ENCODE results near the gene FGD6.
A peak's percentile ranks its signal among the peaks of the same experiment; 100 is the strongest.
"Not testable (repeated sequence)": the region's sequence is repeated elsewhere in the genome, so short reads cannot be mapped to it uniquely, and the experiment has no call there.

FGD6 gene

DNA sequence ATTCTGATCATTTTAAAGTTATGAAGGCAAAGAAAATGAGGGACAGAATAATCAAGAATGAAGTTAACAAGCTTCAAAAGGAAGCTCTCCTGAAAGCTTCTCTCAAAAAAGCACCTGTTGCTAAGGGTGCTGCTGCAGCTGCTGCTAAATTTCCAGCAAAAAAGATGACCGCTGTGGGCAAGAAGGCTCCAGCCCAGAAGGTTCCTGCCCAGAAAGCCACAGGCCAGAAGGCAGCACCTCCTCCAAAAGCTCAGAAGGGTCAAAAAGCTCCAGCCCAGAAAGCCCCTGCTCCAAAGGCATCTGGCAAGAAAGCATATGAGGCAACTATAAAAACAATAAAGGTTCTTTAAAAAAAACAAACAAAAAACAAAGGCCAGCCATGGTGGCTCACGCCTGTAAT lies 91.2 kb downstream of the FGD6 start:
- no peak for DNase-seq (ENCODE audit: low read depth in 3 of 3)

- DNase-seq (ENCODE audit: low read depth in 3 of 3), result no peak
Observed at GRCh38 chr12:95124106-95124505, 93.2 kb downstream of the FGD6 start.

DNA sequence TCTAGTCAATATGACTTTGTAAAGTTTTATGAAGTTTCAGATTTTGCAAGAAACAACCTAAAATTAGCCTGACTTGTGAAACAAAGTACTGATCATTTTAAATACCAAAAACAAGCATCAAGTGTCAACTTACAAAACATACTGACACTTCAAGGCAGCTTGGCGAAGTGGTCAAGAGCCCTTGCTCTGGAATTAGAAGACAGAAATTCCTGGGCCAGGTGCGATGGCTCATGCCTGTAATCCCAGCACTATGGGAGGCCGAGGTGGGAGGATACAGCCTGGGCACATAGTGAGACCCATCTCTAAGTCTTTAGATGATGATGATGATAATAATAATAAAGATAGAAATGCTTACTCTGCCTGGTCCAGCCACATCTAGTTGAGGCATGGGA lies 98.5 kb downstream of the FGD6 start:
- DNase-seq (ENCODE audit: low read depth in 3 of 3), result no peak

GRCh38 chr12:95118138-95118787 lies 99.0 kb downstream of the FGD6 start:
- DNase-seq (ENCODE audit: low read depth in 3 of 3), result no peak

GRCh38 chr12:95117178-95117599 lies 100.1 kb downstream of the FGD6 start:
- peak in 2 of 3 experiments; percentile 10 to 53 for DNase-seq (ENCODE audit: low read depth in 3 of 3)

DNA sequence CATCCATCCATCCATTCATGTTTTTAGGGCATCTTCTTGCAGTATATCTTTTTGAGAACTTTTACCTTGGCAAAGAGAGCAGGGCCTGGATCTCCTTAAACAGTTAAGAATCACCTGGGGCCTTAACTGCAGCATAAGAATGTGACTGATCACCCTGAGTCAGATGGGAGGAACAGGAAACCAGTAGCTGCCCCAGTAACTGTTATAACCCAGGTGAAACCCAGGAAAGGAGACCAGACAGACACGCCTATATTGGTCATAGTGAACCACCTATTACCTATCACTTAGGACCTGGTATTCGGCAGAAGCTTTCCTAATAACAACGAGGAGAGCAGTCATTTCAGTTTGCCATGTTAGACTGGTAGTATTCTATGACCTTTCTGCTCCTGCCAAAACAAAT lies 100.5 kb downstream of the FGD6 start:
- no peak for DNase-seq (ENCODE audit: low read depth in 3 of 3)

- DNase-seq (ENCODE audit: low read depth in 3 of 3), result no peak
Observed at GRCh38 chr12:95116341-95116740, 100.9 kb downstream of the FGD6 start.

DNA sequence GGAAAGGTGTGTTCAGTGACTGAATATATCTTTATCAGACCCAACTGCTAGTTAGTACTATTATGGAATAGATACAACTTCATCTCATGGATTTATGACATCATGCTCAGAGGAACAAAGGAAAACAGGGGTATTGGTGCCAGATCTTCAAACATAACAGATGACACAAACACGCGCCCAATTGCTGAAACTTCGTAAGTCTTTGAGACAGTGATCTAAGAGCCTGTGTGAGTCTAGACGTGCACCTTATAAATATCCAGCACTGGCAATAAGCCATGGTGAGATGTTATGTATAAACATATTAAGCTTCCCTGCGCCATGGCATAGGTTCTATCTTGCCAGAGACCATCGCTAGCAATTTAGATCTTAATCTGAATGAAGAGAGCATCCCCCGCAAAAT lies 101.6 kb downstream of the FGD6 start:
- DNase-seq (ENCODE audit: low read depth in 3 of 3), result no peak

GRCh38 chr12:95114766-95115405 lies 102.4 kb downstream of the FGD6 start:
- DNase-seq (ENCODE audit: low read depth in 3 of 3), result no peak

DNA sequence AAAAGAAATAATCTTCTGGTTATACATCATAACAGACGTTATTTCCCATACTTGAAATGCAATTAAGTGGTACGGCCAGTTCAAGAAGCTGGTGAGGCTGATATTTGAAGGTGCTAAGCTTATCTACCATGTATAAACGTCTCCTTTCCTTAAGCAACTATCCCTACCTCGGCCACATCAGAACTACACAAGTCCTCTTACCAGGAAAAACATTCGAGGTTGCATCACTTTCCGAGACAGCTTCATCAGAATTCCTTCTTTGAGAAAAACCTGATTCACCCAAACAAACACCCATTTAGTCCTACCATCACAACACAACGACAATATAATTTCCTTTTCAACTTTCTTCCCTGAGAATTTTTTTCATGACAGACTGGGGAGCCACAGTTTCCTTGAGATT lies 109.9 kb downstream of the FGD6 start:
- no peak for DNase-seq (ENCODE audit: low read depth in 3 of 3)

DNA sequence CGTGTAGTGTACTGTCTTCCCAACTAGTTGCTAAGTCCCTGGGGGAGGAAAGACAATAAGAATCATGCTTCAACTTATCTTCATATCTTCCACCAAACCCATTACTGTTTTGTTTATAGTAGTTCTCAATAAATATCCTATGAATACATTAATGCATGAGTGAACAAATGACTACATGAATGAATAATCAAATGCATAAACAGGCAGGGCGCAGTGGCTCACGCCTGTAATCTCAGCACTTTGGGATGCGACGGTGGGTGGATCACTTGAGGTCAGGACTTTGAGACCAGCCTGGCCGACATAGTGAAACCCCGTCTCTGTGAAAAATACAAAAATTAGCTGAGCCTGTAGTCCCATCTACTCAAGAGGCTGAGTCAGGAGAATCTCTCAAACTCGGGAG lies 111.7 kb downstream of the FGD6 start:
- no peak for DNase-seq (ENCODE audit: low read depth in 3 of 3)

GRCh38 chr12:95104919-95105452 lies 112.3 kb downstream of the FGD6 start:
- no peak for DNase-seq (ENCODE audit: low read depth in 3 of 3)

- DNase-seq (ENCODE audit: low read depth in 3 of 3), result peak in 1 of 3 experiments; percentile 3
Observed at GRCh38 chr12:95102916-95103671, 114.2 kb downstream of the FGD6 start.

DNA sequence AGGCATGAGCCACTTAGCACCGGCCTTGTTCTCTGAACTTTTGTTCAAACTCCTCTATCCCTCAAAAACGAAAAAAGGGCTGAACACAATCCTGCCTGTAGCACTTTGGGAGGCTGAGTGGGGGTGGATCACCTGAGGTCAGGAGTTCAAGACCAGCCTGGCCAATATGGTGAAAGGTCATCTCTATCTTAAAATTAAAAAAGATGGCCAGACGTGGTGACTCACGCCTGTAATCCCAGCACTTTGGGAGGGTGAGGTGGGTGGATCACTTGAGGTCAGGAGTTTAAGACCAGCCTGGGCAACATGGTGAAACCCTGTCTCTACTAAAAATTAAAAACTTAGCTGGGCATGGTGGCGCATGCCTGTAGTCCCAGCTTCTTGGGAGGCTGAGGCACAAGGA lies 115.3 kb downstream of the FGD6 start:
- not testable (repeated sequence) for DNase-seq (ENCODE audit: low read depth in 3 of 3)

GRCh38 chr12:95100264-95101190 lies 116.7 kb downstream of the FGD6 start:
- DNase-seq (ENCODE audit: low read depth in 3 of 3), result no peak

DNA sequence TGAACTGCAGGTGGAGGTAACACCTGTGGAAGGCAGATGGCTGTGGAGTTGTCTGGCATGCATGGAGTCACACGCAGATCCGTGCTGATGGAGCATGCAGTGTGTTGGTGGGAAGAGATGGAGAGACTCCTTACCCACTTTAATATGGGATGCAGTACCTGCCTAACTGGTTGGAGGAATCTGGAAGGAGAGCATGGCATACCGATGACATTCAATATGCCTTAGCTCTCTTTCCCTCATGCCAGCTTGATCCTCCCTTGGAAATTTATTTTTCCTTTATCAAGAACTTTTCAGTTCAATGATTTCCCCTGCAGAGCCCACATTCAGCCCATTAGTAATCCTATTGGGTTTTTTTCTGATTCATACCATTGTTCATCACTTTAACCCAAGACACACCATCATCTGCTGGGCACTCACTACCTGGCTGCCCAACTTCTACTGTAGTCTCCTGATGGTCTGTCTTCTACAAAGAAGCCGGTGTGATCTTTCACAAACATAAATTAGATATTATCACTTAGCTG lies 117.9 kb downstream of the FGD6 start:
- no peak for DNase-seq (ENCODE audit: low read depth in 3 of 3)

- DNase-seq (ENCODE audit: low read depth in 3 of 3), result no peak
Observed at GRCh38 chr12:95096852-95097251, 120.4 kb downstream of the FGD6 start.

GRCh38 chr12:95096378-95096777 lies 120.9 kb downstream of the FGD6 start:
- DNase-seq (ENCODE audit: low read depth in 3 of 3), result no peak

GRCh38 chr12:95095866-95096265 lies 121.4 kb downstream of the FGD6 start:
- DNase-seq (ENCODE audit: low read depth in 3 of 3), result not testable (repeated sequence)

- DNase-seq (ENCODE audit: low read depth in 3 of 3), result no peak
Observed at GRCh38 chr12:95089462-95089861, 127.8 kb downstream of the FGD6 start.

DNA sequence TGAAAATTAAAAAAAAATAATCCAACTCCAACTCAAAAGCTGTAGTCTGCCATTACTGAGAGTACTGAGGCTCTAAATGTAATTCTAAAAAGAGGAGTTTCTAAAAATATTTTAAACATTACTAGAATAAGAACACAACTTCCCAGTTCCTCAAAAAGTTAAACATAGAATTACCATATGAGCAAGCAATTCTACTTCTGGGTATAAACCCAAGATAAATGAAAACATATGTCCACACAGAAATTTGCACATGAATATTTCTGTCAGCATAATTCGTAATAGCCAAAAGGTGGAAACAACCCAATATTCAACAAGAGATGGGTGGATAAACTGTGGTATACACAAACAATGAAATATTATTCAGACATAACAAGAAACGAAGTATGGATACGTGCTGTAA lies 128.9 kb downstream of the FGD6 start:
- no peak for DNase-seq (ENCODE audit: low read depth in 3 of 3)

Measured in stimulated activated CD4-positive, alpha-beta T cell treated with anti-CD3 and anti-CD28 coated beads, TNF-alpha, amount 100 ng/mL, for 4 hours (primary cell).